DND-41 (cell line): Measurements from ENCODE around the gene MLC1.

Experiments used
- EZH2 ChIP-seq: IDR thresholded peaks from 3 replicates; pipeline ENCODE4 v1.6.1; 2012; ENCODE audit warnings: borderline replicate concordance, low read depth, mild to moderate bottlenecking, moderate library complexity, low read length, inconsistent platforms; ENCODE audit not compliant: severe bottlenecking
- TF ChIP-seq, protein P1 (sequence below): IDR thresholded peaks from 2 replicates; pipeline ENCODE4 v1.5.1; 2012; ENCODE audit warnings: borderline replicate concordance, low read length, moderate library complexity, mild to moderate bottlenecking; ENCODE audit not compliant: poor library complexity, severe bottlenecking; ENCODE audit errors: extremely low read depth

DNA sequence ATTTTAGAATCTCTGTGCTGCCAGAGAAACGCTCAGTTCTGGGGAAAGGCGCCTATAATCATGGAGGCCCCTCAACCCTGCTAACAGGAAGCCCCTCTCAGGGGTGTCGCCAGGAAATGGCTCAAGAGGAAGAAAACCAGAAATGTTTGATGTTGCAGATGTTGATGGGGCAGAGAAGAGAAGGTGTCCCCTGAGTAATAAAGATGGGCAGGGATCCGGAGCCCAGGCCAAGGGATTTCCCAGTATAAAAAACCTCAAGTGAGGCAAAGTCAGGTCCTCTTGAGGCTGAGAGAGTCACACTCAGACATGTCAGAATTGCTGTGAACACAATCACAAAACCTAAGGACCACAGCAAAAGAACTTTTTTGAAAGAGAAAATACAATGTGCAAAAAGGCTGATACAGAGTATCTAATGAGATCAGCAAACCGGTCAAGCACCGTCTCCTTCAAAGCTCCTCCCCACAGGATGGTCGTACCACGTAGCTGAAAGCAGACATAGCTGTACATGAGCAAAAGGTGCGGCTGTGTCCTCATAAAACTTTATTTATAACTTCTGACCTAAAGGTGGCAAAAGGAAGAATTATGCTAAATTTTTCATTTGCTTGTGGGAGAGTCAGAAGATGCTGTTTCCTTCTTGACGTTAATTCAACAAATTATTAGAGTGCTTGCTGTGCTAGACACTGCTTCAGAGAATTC lies 16.8 kb upstream of the MLC1 start:
- TF ChIP-seq, protein P1, sequence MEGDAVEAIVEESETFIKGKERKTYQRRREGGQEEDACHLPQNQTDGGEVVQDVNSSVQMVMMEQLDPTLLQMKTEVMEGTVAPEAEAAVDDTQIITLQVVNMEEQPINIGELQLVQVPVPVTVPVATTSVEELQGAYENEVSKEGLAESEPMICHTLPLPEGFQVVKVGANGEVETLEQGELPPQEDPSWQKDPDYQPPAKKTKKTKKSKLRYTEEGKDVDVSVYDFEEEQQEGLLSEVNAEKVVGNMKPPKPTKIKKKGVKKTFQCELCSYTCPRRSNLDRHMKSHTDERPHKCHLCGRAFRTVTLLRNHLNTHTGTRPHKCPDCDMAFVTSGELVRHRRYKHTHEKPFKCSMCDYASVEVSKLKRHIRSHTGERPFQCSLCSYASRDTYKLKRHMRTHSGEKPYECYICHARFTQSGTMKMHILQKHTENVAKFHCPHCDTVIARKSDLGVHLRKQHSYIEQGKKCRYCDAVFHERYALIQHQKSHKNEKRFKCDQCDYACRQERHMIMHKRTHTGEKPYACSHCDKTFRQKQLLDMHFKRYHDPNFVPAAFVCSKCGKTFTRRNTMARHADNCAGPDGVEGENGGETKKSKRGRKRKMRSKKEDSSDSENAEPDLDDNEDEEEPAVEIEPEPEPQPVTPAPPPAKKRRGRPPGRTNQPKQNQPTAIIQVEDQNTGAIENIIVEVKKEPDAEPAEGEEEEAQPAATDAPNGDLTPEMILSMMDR, result no peak
- TF ChIP-seq EZH2, result no peak
